Stimulated activated CD8-positive, alpha-beta memory T cell treated with anti-CD3 and anti-CD28 coated beads, Interleukin-15, amount 100 ng/mL, for 48 hours (primary cell): Measurements from ENCODE around the gene SLC27A2.
"Not testable (repeated sequence)": the region's sequence is repeated elsewhere in the genome, so short reads cannot be mapped to it uniquely, and the experiment has no call there.

Source experiments
- DNase-seq, 2 donors: peaks; one replicate each; pipeline ENCODE4 v3.0.0-alpha.2; 2020; ENCODE audit warnings: low read depth in 2 of 2

Gene SLC27A2

GRCh38 chr15:50181969-50182218 lies at the start of gene SLC27A2:
TSS of gene SLC27A2 (plus strand) at chr15:50182196. CDS start at chr15:50182428, 232 bp downstream.
- no peak for DNase-seq

DNA sequence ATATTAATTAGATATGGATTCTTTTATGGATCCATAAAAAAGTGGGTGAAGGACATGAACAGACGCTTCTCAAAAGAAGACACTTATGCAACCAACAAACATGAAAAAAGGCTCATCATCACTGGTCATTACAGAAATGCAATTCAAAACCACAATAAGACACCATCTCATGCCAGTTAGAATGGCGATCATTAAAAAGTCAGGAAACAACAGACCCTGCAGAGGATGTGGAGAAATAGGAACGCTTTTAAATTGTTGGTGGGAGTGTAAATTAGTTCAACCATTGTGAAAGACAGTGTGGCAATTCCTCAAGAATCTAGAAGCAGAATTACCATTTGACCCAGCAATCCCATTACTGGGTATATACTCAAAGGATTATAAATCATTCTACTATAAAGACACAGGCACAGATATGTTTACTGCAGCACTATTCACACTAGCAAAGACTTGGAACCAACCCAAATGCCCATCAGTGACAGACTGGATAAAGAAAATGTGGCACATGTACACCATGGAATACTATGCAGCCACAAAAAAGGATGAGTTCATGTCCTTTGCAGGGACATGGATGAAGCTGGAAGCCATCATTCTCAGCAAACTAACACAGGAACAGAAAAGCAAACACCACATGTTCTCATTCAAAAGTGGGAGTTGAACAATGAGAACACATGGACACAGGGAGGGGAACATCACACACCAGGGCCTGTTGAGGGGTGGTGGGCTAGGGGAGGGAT lies 49.6 kb upstream of the SLC27A2 start:
- not testable (repeated sequence) for DNase-seq

DNA sequence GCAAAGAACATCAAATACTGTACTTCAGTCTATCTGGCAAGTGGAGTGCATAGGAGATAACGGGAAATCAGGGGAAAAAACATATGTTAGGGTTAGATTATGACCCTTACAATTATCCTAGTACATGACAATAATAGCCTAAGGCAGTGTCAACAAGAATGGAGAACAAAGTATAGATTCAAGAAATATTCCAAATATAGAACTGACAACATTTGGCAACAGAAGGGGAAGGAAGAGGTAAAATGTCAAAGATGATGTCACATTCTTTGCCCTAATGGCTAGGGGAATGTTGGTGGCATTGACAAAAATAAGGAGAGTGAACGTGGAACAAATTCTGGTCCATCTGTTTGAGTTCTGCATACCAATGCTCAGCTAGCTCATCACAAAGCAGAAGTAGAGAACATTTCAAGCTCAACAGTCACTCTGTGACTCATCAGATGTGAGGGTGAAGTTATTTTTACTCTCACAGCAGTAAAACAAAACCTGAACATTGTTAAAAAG lies 47.4 kb upstream of the SLC27A2 start:
- no peak for DNase-seq

GRCh38 chr15:50135031-50135551 lies 46.9 kb upstream of the SLC27A2 start:
- peak; percentile 40 to 61 for DNase-seq

DNA sequence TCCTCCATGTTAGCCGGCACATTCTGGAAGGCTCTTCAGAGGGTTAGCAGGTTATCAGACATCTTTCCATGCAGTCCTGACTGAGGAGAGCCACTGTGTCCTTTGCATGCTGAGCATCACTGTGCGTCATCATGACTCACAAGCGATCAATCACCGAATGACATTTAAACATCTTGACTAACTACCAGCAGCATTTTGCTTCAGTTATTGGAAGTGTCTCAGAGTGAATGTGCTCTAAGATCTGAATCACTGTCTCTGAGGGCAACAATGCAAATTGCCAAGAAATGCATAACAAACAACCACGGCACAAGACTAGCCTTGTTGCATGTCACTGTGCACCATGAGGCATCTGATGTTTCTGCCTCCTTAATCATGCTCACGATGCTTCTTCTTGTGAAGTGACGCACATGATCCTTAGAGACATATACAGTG lies 44.6 kb upstream of the SLC27A2 start:
- DNase-seq, result peak; percentile 51 to 60

- DNase-seq, result no peak
Observed at GRCh38 chr15:50137893-50138292, 44.1 kb upstream of the SLC27A2 start.

DNA sequence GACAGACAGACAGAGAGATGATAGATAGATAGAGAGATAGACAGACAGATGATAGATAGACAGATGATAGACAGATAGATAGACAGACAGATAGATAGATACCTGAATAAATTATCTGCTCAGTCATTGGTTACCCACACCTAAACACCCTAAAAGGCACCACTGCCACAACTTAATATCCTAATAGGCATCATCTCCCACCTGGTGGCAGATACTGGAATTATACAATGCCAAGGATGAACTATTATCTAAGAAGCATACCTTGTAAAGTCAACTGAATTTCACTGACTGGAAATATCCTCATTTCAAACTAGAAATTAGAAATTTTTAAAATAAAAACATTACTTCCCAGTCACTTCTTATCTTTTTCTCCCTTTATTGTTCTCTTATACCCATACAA lies 43.6 kb upstream of the SLC27A2 start:
- no peak for DNase-seq

- no peak for DNase-seq
Observed at GRCh38 chr15:50140098-50140497, 41.9 kb upstream of the SLC27A2 start.

DNA sequence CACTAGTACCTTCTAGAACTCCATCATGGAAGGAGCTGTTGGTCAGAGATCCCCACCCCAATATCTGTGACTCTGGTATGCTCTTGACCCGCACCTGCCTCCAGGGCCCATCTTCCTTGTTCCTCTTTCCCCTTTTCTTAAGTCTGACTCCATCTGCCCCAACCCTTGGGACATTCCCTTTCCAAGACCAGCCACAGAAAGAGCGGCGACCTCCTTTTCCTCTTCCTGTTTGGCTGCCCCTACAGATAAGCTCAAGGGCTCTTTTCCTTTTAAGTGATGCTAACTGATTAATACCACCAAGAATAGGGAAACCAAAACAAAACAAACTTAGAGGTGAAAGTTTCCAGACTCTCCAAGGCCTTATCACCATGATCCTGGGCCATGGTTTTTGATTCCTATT lies 41.0 kb upstream of the SLC27A2 start:
- no peak for DNase-seq

DNA sequence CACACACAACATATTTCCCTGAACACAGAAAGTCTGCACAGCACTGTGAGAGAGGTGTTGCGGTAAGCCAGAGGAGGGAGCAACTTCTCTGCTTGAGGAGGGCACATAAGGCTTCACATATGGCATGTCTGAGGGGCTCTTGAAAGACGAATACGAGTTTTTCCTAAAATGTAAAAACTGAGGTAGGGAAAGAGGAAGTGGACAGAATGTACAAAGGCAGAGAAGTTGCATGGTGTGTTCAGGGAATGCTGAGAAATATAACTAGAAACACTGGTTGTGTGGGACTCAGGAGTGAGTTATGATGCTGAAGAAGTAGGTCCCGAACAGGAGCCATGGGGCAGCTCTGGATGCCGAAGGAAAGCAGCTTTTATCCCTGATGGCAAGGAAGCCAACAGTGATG lies 40.1 kb upstream of the SLC27A2 start:
- DNase-seq, result no peak

DNA sequence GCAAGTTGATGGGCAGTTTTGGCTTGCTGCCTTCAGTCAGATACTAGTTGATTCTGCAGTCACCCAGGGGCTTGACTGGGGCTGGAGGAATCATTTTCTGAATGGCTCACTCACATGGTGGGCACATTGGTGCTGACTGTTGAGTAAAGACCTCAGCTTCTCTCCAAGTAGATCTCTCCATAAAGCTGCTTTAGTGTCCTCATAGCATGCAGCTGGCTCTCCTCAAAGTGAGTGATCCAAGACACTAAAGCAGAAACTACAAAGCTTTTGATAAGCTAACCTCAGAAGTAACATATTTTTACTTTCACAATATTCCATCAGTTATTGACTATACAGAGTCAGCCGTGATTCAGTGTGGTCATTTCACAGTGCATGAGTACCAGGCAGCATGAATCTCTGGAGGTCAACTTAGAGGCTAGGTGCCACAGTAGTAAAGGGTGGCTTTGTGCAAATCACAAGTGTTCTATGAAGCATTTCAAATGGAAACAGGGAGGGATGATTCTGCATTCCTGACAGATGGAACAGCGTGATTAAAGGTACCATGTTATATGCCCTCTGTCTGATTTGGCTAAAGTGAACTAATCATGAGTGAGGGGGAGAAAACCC lies 38.6 kb upstream of the SLC27A2 start:
- no peak for DNase-seq

DNA sequence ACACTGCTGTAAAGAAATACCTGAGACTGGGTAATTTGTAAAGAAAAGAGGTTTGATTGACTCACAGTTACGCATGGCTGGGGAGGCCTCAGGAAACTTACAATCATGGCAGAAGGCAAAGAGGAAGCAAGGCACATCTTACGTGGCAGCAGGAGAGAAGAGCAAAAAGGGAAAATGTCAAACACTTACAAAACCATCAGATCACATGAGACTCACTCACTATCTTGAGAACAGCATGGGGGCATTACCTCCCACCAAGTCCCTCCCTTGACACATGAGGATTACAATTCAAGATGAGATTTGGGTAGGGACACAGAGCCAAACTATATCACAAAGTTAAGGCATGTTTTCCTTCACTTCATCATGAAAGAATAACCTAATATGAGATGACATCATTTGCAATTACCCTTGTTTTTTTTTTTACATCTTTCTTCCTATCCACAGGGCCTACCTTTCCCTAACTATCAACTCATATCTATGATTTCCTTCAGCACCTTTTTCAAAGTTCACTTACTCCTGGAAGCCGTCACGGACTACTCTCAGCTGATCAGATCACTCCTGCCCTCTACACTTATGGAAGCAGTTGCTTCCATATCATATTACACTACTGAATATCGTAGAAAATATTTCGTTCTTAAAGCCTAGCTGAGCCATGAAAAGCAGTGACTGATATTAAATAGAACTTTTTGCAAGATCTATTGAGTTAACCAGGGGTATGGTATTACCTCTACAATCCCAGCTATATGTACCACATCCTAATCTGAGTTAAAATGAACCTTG lies 37.5 kb upstream of the SLC27A2 start:
- no peak for DNase-seq

- no peak for DNase-seq
Observed at GRCh38 chr15:50145451-50145872, 36.5 kb upstream of the SLC27A2 start.

DNA sequence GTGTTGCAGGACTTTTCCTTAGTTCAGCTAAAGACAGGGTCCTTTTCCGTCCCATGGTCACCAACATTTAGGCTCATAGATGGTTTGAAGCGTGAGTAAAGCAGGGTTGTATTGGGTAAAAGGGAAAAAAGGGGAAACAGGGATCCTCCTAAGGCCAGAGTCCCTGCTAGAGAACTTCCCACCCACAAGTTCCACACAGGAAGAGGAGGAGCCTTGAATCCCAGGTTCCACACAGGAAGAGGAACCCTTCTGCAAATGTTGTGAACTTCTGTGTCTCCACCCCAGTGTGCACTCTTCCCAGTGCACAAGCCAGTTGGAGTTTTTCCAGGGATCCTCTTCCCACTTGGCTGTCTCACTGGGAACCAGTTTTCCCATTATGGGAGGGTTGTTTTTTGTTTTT lies 35.4 kb upstream of the SLC27A2 start:
- no peak for DNase-seq

GRCh38 chr15:50148362-50148963 lies 33.5 kb upstream of the SLC27A2 start:
- DNase-seq, result no peak

- DNase-seq, result no peak
Observed at GRCh38 chr15:50149090-50149489, 32.9 kb upstream of the SLC27A2 start.

GRCh38 chr15:50150349-50150748 lies 31.6 kb upstream of the SLC27A2 start:
- DNase-seq, result no peak

DNA sequence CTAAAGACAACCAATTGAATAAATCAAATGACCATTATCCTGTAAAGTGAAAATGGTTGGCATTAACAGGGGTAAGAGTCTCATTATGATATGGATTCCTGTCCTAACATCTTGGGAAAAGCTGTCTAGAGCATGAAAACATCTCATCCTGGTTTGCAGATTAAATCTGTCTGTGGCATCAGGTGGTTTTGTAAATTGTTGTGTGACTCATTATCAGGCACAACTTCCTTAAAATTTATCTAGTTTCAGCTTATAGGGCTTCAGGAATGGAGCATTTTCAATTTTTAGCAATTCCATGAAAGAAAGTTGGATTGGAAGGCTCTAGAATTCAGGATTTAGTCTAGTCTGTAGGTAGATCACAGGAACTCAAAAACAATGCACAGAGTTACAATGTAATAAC lies 31.1 kb upstream of the SLC27A2 start:
- no peak for DNase-seq

DNA sequence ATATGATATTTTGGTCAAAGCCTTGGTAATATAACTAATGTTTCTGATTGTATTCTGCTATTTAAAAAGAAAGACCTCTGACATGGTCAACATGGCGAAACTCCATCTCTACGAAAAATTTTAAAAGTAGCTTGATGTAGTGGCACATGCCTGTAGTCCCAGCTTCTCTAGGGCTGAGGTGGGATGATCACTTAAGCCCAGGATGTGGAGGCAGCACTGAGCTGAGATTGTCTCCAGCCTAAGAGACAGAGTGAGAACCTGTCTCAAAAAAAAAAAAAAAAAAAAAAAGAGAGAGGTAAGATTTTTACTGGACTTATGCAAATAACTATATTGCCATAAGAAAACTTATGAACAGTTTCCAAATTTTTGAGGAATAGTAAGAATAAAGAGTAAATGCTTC lies 30.5 kb upstream of the SLC27A2 start:
- no peak for DNase-seq

DNA sequence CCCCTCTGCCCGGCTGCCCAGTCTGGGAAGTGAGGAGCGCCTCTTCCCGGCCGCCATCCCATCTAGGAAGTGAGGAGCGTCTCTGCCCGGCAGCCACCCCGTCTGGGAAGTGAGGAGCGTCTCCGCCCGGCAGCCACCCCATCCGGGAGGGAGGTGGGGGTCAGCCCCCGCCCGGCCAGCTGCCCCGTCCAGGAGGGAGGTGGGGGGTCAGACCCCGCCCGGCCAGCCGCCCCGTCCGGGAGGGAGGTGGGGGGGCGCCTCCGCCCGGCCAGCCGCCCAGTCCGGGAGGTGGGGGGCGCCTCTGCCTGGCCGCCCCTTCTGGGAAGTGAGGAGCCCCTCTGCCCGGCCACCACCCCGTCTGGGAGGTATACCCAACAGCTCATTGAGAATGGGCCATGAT lies 23.8 kb upstream of the SLC27A2 start:
- DNase-seq, result not testable (repeated sequence)

DNA sequence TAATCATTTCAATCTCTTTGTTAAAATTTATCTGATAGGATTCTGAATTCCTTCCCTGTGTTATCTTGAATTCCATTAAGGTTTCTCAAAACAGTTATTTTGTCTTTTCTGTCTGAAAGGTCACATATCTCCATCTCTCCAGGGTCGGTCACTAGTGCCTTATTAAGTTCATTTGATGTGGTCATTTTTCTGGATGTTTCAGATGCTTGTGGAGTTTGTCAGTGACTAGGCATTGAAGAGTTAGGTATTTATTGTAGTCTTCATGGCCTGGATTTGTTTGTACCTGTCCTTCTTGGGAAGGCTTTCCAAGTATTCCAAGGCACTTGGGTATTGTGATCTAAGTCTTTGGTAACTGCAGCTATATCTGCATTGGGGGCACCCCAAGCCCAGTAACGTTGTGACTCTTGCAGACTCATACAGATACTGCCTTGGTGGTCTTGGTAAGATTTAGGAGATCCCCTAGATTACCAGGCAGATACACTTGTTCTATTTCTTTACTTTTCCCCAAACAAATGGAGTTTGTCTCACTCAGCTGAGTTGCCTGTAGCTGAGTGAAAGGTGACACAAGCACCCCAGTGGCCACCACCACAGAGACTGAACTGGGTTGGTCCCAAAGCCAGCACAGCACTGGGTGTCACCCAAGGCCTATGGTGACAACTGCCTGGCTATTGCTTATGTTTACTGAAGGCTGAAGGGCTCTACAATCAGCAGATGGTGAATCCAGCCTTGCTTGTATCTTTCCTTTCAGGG lies 18.9 kb upstream of the SLC27A2 start:
- no peak for DNase-seq
